Measurements from ENCODE around the gene INHA. TPM values are rescaled to one million over a fixed set of nuclear protein-coding genes. Genes with fewer than 3 reads are reported as not detected.

INHA gene
- total RNA-seq, 1 experiment from 2014 or later = not detected

DNA sequence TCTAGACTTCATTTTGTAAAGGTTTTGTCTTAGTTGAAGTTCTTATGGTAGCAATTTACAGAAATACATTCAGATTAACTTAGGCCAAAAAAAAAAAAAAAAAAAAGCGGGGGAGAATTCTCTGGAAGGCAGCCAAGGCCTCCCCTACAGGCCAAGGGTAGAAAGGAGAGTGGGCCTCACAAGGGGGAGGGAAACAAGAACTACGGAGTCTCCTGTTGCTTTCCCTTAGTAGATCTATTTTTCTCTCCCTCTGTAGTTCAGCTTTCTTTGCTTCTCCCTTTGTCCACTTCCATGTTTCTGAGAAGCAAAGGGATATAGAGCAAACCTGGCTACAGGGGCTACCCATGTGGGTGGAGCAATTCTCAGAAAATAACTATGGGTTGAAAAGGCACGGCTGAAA is 23.1 kb downstream of the INHA start (continued):
- TF ChIP-seq ZNF274 (IDR thresholded peaks at IDR 0.05; ENCODE audit: low read depth, low read length) (no peak), YY1 (IDR thresholded peaks at IDR 0.05; ENCODE audit: extremely low read depth, insufficient replicate concordance, low read depth, low read length) (no peak), TCF7L2 (IDR thresholded peaks at IDR 0.05; ENCODE audit: borderline replicate concordance, extremely low read depth, insufficient read depth, insufficient read length) (no peak), EZH2phosphoT487 (IDR thresholded peaks at IDR 0.05; ENCODE audit: borderline replicate concordance) (no peak), JUND (IDR thresholded peaks at IDR 0.05) (no peak)
- TF ChIP-seq, protein P1, sequence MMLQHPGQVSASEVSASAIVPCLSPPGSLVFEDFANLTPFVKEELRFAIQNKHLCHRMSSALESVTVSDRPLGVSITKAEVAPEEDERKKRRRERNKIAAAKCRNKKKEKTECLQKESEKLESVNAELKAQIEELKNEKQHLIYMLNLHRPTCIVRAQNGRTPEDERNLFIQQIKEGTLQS (IDR thresholded peaks at IDR 0.05) = no peak

DNA sequence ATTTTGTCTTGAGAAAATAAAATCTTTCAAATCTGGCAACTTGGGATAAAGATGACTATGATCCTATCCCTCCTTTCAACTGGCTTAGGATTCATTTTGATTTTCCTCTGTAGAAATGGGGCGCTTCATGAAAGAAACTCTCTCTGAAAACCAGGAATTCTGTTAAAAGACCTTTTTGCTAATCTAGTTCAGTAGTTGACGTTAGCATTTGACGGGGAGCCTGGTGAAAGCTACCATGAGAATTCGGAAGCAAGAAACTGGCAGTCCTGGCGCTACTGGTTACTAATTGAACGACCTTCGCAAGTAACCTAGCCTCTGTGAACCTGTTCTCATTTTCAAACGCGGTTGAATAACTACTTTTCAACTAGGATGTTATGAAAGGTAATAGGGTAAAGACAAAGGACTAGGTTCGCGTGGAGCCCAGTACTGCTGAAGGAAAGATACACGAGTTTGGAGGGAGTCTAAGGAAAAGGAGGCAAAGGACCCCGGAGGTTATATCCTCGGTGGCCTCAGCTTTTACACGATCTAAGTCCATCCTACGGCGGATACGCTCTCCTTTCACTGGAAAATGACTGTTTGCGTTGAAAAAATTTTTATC is 24.9 kb downstream of the INHA start:
- Histone ChIP-seq H3K36me3 (ENCODE audit: control insufficient read depth in 1 of 2, insufficient read depth in 2 of 2, low read length in 2 of 2) (0 out of 4 replicates have a peak, but pooled peaks cover 0 to 4% of the 10 kb centered on the region in 2 experiments), H2AFZ (ENCODE audit: low read depth, low read length, poor library complexity, severe bottlenecking) (no peak overlapping the region), H3K9me2 (ENCODE audit: insufficient read depth) (no peaks in the 10 kb centered on the region), H3K79me2 (ENCODE audit: insufficient read depth, low read length) (peaks cover 9% of the 10 kb centered on the region; the same call in 1 of the 2 replicates), H3K4me3 (replicated peaks in 1 of 2; ENCODE audit: low read depth in 1 of 2, low read length in 2 of 2) (peak overlapping the region; percentile 94 to 95), H4K20me1 (ENCODE audit: insufficient read depth) (no peaks in the 10 kb centered on the region), H3K27me3 (ENCODE audit: insufficient read depth, low read length) (no peaks in the 10 kb centered on the region), H3K27ac (ENCODE audit: low read depth, low read length) (peak overlapping the region; percentile 86), H3K9me3 (ENCODE audit: control insufficient read depth in 1 of 2, insufficient read depth in 1 of 2, low read depth in 1 of 2, low read length in 2 of 2) (no peaks in the 10 kb centered on the region), H3K4me1 (ENCODE audit: control insufficient read depth in 1 of 2, insufficient read depth in 2 of 2, low read length in 2 of 2) (peaks cover 8 to 28% of the 10 kb centered on the region in 2 experiments; a peak in 3 of 4 replicates), H3K4me2 (ENCODE audit: low read length) (peak overlapping the region; percentile 93), H3K9ac (ENCODE audit: low read length) (peak overlapping the region; percentile 94)
- TF ChIP-seq, protein P2, sequence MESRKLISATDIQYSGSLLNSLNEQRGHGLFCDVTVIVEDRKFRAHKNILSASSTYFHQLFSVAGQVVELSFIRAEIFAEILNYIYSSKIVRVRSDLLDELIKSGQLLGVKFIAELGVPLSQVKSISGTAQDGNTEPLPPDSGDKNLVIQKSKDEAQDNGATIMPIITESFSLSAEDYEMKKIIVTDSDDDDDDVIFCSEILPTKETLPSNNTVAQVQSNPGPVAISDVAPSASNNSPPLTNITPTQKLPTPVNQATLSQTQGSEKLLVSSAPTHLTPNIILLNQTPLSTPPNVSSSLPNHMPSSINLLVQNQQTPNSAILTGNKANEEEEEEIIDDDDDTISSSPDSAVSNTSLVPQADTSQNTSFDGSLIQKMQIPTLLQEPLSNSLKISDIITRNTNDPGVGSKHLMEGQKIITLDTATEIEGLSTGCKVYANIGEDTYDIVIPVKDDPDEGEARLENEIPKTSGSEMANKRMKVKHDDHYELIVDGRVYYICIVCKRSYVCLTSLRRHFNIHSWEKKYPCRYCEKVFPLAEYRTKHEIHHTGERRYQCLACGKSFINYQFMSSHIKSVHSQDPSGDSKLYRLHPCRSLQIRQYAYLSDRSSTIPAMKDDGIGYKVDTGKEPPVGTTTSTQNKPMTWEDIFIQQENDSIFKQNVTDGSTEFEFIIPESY (IDR thresholded peaks at IDR 0.05; ENCODE audit: extremely low read depth, insufficient replicate concordance, low read length) = no peak
- TF ChIP-seq JUND (IDR thresholded peaks at IDR 0.05) = 0 out of 2 replicates have a peak, but pooled peaks have one; percentile 3
- intact Hi-C loops (cut with micrococcal nuclease) = no loop called here
- POLR2A ChIA-PET = interaction anchor here (0.6 to 2.0 kb wide), 2 partner anchors 75 to 88 kb away, joined by 5 to 6 read pairs; no protein-coding TSS in a partner anchor
- ATAC-seq = peak; percentile 9; the same call in 1 of the 2 replicates
- RAD21 ChIA-PET (ENCODE audit: low non-redundant PET in 1 of 2, low total read pairs in 2 of 2, uncharacterized antibody in 2 of 2, unreplicated experiment in 2 of 2) = interaction anchor here in 1 of 2 experiments (1.3 kb wide), 1 partner anchor 45 kb away, joined by 3 read pairs; no protein-coding TSS in a partner anchor
- DNase-seq (ENCODE audit: low read depth, low spot score) = no peak
- CTCF ChIA-PET = interaction anchor here (0.8 to 1.0 kb wide), 2 partner anchors 37 to 56 kb away, joined by 3 to 4 read pairs; no protein-coding TSS in a partner anchor
- TSS peak; percentile 90 for BruUV-seq (replicated peaks)

All from HCT116 (cell line).